ENCODE data around the gene USP17L30.
"Not testable (repeated sequence)": the region's sequence is repeated elsewhere in the genome, so short reads cannot be mapped to it uniquely, and the experiment has no call there.

DNA sequence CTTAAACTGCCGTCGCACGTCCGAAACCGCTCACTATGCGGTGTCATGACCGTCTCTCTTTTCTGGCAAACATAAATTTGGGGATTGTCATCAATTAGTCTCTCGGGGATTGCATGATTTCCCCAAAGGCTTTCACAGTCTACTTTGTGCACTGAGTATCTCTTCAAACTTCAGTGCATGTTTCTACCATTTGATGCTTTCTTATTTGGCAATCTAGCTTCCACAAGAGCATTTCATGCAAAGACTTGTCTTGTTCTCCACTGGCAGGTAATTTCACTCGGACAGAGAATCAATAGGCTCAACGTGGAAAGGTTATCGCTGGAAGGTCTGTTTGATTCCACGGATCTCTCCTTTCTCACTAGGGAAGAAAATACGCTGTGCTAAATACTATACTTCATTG, 38.7 kb upstream of the USP17L30 start:
- TF ChIP-seq, protein P1, sequence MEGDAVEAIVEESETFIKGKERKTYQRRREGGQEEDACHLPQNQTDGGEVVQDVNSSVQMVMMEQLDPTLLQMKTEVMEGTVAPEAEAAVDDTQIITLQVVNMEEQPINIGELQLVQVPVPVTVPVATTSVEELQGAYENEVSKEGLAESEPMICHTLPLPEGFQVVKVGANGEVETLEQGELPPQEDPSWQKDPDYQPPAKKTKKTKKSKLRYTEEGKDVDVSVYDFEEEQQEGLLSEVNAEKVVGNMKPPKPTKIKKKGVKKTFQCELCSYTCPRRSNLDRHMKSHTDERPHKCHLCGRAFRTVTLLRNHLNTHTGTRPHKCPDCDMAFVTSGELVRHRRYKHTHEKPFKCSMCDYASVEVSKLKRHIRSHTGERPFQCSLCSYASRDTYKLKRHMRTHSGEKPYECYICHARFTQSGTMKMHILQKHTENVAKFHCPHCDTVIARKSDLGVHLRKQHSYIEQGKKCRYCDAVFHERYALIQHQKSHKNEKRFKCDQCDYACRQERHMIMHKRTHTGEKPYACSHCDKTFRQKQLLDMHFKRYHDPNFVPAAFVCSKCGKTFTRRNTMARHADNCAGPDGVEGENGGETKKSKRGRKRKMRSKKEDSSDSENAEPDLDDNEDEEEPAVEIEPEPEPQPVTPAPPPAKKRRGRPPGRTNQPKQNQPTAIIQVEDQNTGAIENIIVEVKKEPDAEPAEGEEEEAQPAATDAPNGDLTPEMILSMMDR (IDR thresholded peaks at IDR 0.05): not testable (repeated sequence)
- not testable (repeated sequence) for TF ChIP-seq POLR2A (IDR thresholded peaks at IDR 0.05)
